ENCODE data around the gene FOXL1. TPM values are rescaled to one million over a fixed set of nuclear protein-coding genes. Genes with fewer than 3 reads are reported as not detected.

The FOXL1 gene
- polyA plus RNA-seq, 1 donor (not counting 4 experiments of a cell fraction or from before 2014, with no cell fraction given): 0.10 TPM

- DNase-seq (ENCODE audit: low read depth, low spot score): no peak
- H3K27ac ChIP-seq (ENCODE audit: control insufficient read depth, insufficient read depth, low read length): no peak overlapping the region
- FAIRE-seq: no peak
- peaks cover 13% of the 10 kb centered on the region for H3K4me1 ChIP-seq (ENCODE audit: control insufficient read depth, extremely low read depth, insufficient read depth, low read length)
- no peaks in the 10 kb centered on the region for H3K9me1 ChIP-seq (ENCODE audit: control insufficient read depth, extremely low read depth, insufficient read depth, low read length)
- dilution Hi-C loops (cut with MboI; ENCODE audit: extremely low pct_ligation_motif_present, low sequenced_read_pairs): loop anchor here (25.0 kb wide), 1 partner anchor 690 kb away; no protein-coding TSS in a partner anchor
- H3K4me3 ChIP-seq (ENCODE audit: control insufficient read depth in 2 of 3, extremely low read depth in 1 of 3, insufficient read depth in 2 of 3, low read depth in 1 of 3, low read length in 3 of 3): no peak overlapping the region
- no peak overlapping the region for H3K4me2 ChIP-seq (ENCODE audit: control insufficient read depth, extremely low read depth, insufficient read depth, low read depth, low read length)
- no peaks in the 10 kb centered on the region for H3K79me2 ChIP-seq (ENCODE audit: control insufficient read depth, insufficient read depth, low read length)
- no peak overlapping the region for H3K9ac ChIP-seq (ENCODE audit: control insufficient read depth, extremely low read depth, insufficient read depth, low read length)
- no peak overlapping the region for H2AFZ ChIP-seq (ENCODE audit: control insufficient read depth, low read length)
- no peaks in the 10 kb centered on the region for H3K36me3 ChIP-seq (ENCODE audit: control insufficient read depth in 2 of 2, extremely low read depth in 1 of 2, insufficient read depth in 2 of 2, low read length in 2 of 2)
- peaks cover 58% of the 10 kb centered on the region for H3K27me3 ChIP-seq (ENCODE audit: control insufficient read depth, extremely low read depth, insufficient read depth, low read length)
- no peaks in the 10 kb centered on the region for H4K20me1 ChIP-seq (ENCODE audit: control insufficient read depth, extremely low read depth, insufficient read depth, low read length)
- TF ChIP-seq EZH2 (IDR thresholded peaks at IDR 0.05; ENCODE audit: low read length): no peak
- TF ChIP-seq, protein P1, sequence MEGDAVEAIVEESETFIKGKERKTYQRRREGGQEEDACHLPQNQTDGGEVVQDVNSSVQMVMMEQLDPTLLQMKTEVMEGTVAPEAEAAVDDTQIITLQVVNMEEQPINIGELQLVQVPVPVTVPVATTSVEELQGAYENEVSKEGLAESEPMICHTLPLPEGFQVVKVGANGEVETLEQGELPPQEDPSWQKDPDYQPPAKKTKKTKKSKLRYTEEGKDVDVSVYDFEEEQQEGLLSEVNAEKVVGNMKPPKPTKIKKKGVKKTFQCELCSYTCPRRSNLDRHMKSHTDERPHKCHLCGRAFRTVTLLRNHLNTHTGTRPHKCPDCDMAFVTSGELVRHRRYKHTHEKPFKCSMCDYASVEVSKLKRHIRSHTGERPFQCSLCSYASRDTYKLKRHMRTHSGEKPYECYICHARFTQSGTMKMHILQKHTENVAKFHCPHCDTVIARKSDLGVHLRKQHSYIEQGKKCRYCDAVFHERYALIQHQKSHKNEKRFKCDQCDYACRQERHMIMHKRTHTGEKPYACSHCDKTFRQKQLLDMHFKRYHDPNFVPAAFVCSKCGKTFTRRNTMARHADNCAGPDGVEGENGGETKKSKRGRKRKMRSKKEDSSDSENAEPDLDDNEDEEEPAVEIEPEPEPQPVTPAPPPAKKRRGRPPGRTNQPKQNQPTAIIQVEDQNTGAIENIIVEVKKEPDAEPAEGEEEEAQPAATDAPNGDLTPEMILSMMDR (optimal IDR thresholded peaks at IDR 0.05 in 1 of 3, IDR thresholded peaks at IDR 0.05 in 1 of 3, conservative IDR thresholded peaks at IDR 0.05 in 1 of 3; ENCODE audit: extremely low read depth in 1 of 3, insufficient read depth in 2 of 3, low read length in 3 of 3): no peak
- no peaks in the 10 kb centered on the region for H3K9me3 ChIP-seq (ENCODE audit: control insufficient read depth, low read depth, low read length)
Observed at GRCh38 chr16:86572606-86573005, 5.7 kb upstream of the FOXL1 start.

GRCh38 chr16:86573215-86573614, 5.1 kb upstream of the FOXL1 start:
- H3K27ac ChIP-seq (ENCODE audit: control insufficient read depth, insufficient read depth, low read length): no peak overlapping the region
- H4K20me1 ChIP-seq (ENCODE audit: control insufficient read depth, extremely low read depth, insufficient read depth, low read length): no peaks in the 10 kb centered on the region
- H3K9me3 ChIP-seq (ENCODE audit: control insufficient read depth, low read depth, low read length): no peaks in the 10 kb centered on the region
- H3K4me2 ChIP-seq (ENCODE audit: control insufficient read depth, extremely low read depth, insufficient read depth, low read depth, low read length): no peak overlapping the region
- H3K9me1 ChIP-seq (ENCODE audit: control insufficient read depth, extremely low read depth, insufficient read depth, low read length): no peaks in the 10 kb centered on the region
- no peak overlapping the region for H2AFZ ChIP-seq (ENCODE audit: control insufficient read depth, low read length)
- dilution Hi-C loops (cut with MboI; ENCODE audit: extremely low pct_ligation_motif_present, low sequenced_read_pairs): loop anchor here (25.0 kb wide), 1 partner anchor 689 kb away; no protein-coding TSS in a partner anchor
- TF ChIP-seq, protein P1 (optimal IDR thresholded peaks at IDR 0.05 in 1 of 3, IDR thresholded peaks at IDR 0.05 in 1 of 3, conservative IDR thresholded peaks at IDR 0.05 in 1 of 3; ENCODE audit: extremely low read depth in 1 of 3, insufficient read depth in 2 of 3, low read length in 3 of 3): no peak
- TF ChIP-seq EZH2 (IDR thresholded peaks at IDR 0.05; ENCODE audit: low read length): no peak
- H3K4me3 ChIP-seq (ENCODE audit: control insufficient read depth in 2 of 3, extremely low read depth in 1 of 3, insufficient read depth in 2 of 3, low read depth in 1 of 3, low read length in 3 of 3): no peak overlapping the region
- DNase-seq (ENCODE audit: low read depth, low spot score): no peak
- peaks cover 52% of the 10 kb centered on the region for H3K27me3 ChIP-seq (ENCODE audit: control insufficient read depth, extremely low read depth, insufficient read depth, low read length)
- FAIRE-seq: no peak
- no peaks in the 10 kb centered on the region for H3K79me2 ChIP-seq (ENCODE audit: control insufficient read depth, insufficient read depth, low read length)
- no peaks in the 10 kb centered on the region for H3K36me3 ChIP-seq (ENCODE audit: control insufficient read depth in 2 of 2, extremely low read depth in 1 of 2, insufficient read depth in 2 of 2, low read length in 2 of 2)
- H3K4me1 ChIP-seq (ENCODE audit: control insufficient read depth, extremely low read depth, insufficient read depth, low read length): peaks cover 13% of the 10 kb centered on the region
- H3K9ac ChIP-seq (ENCODE audit: control insufficient read depth, extremely low read depth, insufficient read depth, low read length): no peak overlapping the region

Measured in keratinocyte (primary cell).